Activated T-cell treated with anti-CD3 and anti-CD28 coated beads for 48 hours (primary cell): Measurements from ENCODE around the gene BRD4.

Source experiments
- DNase-seq: peaks from one replicate; pipeline ENCODE4 v3.0.0-alpha.2; 2020; ENCODE audit warnings: low read depth

Gene BRD4

DNA sequence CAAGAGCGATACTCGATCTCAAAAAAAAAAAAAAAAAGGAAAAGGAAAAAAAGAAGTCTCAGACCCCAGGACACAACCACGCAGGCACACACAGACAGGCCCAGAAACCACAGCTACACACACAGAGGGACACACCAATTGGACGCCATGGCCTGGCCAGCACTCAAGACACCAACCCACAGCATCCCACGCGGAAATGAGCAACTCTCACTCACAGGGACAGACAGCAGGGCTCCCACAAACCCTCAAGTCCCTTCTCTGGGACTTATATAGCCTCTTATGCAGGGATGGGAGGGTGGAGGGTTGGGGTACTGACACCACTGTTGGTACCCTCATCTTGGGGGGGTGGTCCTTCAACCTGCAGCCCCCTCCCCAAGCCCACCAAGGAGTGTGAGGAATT, 137.4 kb downstream of the BRD4 start:
- DNase-seq, result no peak

DNA sequence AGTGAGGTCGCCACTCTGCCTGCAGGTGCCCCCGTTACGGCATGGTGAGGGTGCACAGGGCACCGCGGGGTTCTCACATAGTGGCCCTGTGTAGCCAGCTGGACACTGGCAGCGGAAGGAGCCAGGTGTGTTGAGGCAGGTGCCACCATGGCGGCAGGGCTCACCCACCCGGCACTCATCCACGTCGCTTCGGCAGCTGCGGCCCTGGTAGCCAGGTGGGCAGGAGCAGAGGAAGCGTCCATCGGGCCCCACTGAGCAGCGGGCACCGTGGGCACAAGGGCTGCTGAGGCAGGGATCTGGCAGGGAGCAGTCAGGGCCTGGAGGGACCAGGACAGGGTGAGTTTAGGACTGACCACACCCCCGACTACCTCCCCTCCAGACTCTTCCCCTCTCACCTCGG, 140.4 kb downstream of the BRD4 start:
- no peak for DNase-seq

DNA sequence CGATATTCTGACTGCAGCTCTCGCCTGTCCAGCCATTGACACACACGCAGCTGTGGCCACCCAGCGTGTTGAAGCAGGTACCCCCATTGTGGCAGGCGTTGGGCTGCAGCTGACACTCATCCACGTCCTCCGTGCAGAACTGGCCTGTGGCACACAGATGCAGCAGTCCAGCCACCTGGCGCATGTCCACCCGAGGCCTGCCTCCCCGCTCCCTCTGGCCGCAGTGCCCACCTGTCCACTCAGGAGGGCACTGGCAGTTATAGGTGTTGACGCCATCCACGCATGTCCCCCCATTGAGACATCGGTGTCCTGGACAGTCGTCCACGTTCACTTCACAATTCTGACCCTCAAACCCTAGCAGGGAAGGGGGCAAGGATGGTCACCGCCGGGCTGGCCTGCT, 140.8 kb downstream of the BRD4 start:
- no peak for DNase-seq

DNA sequence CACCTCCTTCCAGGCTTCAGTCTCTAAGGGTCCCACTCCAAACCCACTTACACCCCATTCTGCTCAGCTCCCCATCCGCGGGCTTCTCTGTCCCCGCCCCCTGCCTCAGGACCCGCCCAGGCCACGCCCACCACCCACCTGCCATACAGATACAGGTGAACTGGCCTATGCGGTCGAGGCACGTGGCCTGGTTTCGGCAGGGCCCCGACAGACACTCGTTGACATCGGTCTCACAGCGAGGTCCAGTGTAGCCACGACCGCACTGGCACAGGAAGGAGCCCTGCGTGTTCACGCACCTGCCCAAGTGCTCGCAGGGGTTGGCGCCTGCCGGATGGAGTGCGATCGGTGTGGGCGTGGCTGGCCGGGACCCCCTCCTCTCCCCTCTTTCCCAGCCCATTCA, 143.5 kb downstream of the BRD4 start:
- no peak for DNase-seq

DNA sequence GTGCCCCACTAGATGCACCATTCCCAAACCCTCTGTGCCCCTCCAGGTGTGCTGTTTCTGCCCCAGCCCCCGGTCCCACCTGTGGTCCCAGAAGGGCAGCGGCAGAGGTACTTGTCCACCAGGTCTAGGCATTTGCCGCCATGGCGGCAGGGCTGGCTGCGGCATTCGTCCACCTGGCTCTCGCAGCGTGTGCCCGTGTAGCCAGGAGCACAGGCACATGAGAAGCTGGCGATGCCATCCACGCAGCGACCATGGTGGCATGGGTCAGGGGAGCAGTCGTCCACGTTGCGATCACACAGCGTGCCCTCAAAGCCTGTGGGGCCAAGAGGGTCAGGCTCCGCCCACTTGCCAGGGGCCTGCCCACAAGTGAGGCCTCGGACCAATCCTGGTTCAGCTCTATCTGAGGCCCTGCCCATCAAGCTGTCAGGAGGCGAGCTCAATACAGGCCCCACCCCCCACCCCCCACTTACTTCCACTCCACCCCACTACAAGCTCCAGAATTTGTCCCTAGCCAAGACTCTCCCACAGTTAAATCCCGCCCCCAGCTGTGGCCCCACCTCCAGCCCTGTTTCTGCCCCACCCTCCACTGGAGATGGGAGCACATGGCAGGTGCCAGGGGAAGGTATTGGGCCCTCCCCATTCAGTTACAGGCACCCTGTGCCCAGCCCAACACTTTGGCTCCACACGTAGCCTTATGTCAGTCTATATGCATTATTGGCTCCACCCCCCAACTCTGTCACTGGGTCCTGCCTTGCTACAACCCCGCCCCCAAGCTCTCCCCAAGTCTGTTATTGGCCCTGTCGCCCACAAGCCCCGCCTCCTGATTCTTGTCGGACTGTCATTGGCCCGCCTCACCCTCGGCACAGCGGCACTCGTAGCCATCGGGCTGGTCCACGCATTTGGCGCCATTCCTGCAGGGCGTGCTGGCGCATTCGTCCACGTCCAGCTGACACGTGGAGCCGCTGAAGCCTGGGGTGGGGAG, 145.0 kb downstream of the BRD4 start:
- no peak for DNase-seq
